Pancreas (tissue), 10 donors: ENCODE measurements around the gene PRAME. TPM values are rescaled to one million over a fixed set of nuclear protein-coding genes. Genes with fewer than 3 reads are reported as not detected.

Experiments
- ATAC-seq, 4 donors: fragments of 200-7000 bp; cut with Tn5 transposase; one replicate each; pipeline versions ENCODE4 v1.8.0 to v1.9.1; 2020; ENCODE audit warnings: mild to moderate bottlenecking in 4 of 4, moderate library complexity in 4 of 4
- DNase-seq, 6 donors: peaks; one replicate each; pipeline ENCODE4 v3.0.0-alpha.2; 2020
- FAIRE-seq: peaks from 2 replicates; lab custom pipeline; 2012; peaks lifted over from hg19 to GRCh38; lab: Jason Lieb, UNC
- H3K27ac ChIP-seq, 4 donors: fragments of 200-600 bp; sonication (generic); 1 replicate in 3 of 4; 2 replicates in 1 of 4; pipeline versions ENCODE4 v1.5.0 to v1.8.0; 2020
- H3K27me3 ChIP-seq, 4 donors: fragments of 200-600 bp; one replicate each; pipeline ENCODE4 v1.8.0; 2021
- H3K36me3 ChIP-seq, 3 donors: fragments of 200-600 bp; sonication (generic) in 1 of 3; one replicate each; pipeline versions ENCODE4 v1.5.0 to v1.8.0; 2020 to 2021
- H3K4me1 ChIP-seq, 3 donors: fragments of 200-600 bp; one replicate each; pipeline ENCODE4 v1.8.0; 2021
- H3K4me3 ChIP-seq, 4 donors: fragments of 200-600 bp; sonication (generic) in 2 of 4; one replicate each; pipeline versions ENCODE4 v1.5.0 to v1.8.0; 2020 to 2021
- H3K9me3 ChIP-seq, 4 donors: fragments of 200-600 bp; one replicate each; pipeline ENCODE4 v1.8.0; 2021
- CTCF ChIP-seq, 4 donors: fragments of 200-600 bp; sonication (generic) in 3 of 4; IDR thresholded peaks; one replicate each; pipeline versions ENCODE4 v1.5.0 to v1.8.0; 2021; ENCODE audit warnings: antibody characterized with exemption in 4 of 4
- WGBS, 2 donors: extraction: QIAGEN DNeasy Blood & Tissue Kit; methylation state at CpG; one replicate each; pipeline ENCODE4 v1.1.7; 2013; 5-methylcytosine and 5-hydroxymethylcytosine counted together
- intact Hi-C, 3 donors: fragments of 100-400 bp; cut with DNase I; formaldehyde crosslinking; loops; one replicate each; pipeline versions ENCODE4 v1.11.1 to v1.14.2; 2022
- polyA plus RNA-seq, 2 donors: library from polyadenylated mRNA; stranded (reverse); fragments of 200-250 nt; gene quantifications; one replicate each; pipeline ENCODE4 v1.2.3, GENCODE V29; 2013
- total RNA-seq, 6 donors: library from RNA; stranded (reverse); fragmentation: NEBNext Ultra II Directional in 4 of 6; extraction: Animal tissue kit (Norgen Biotek cat#: 25700) in 4 of 6; gene quantifications; one replicate each; pipeline versions ENCODE4 v1.2.1 to v1.2.4, GENCODE V29; 2021 to 2023
- donor health status: healthy with polysubstance abuse.
- donor health status: DM: no; HTN: no; CAD: no; lungs with moderate emphysema.
- donor health status: DM: no; HTN: no; CAD: no.
- donor health status: control.
- donor health status: control.
- donor health status: Bipolar disorder and iron deficiency.
- donor health status: DM: yes; HTN: yes; CAD: no.
- donor health status: DM: no; HTN: no; CAD: no.
- donor health status: DM: no; HTN: no; CAD: no.
- donor health status: DM: yes; HTN: yes; CAD: no.

PRAME gene
- total and polyA plus RNA-seq, 8 donors, result 1.6 TPM; not detected in 7

GRCh38 chr22:22565981-22566380, 6.9 kb upstream of the PRAME start:
- no peaks in the 10 kb centered on the region for H3K9me3 ChIP-seq
- ATAC-seq (no peak), DNase-seq (no peak), FAIRE-seq (no peak)
- H3K27ac ChIP-seq, result no peak overlapping the region
- H3K4me3 ChIP-seq, result no peak overlapping the region
- H3K36me3 ChIP-seq, result no peaks in the 10 kb centered on the region
- H3K4me1 ChIP-seq, result no peaks in the 10 kb centered on the region
- H3K27me3 ChIP-seq, result no peaks in the 10 kb centered on the region
- intact Hi-C loops, result no loop called here
- no peak for TF ChIP-seq CTCF (IDR thresholded peaks at IDR 0.05)
- 76 to 81% methylated on average over 2 of the region's 2 CpGs for WGBS, 2 donors

- Histone ChIP-seq H3K36me3 (no peaks in the 10 kb centered on the region), H3K4me1 (no peaks in the 10 kb centered on the region), H3K9me3 (no peaks in the 10 kb centered on the region), H3K27ac (no peak overlapping the region), H3K4me3 (no peak overlapping the region), H3K27me3 (no peaks in the 10 kb centered on the region)
- no peak for DNase-seq
- no peak for FAIRE-seq
- TF ChIP-seq CTCF (IDR thresholded peaks at IDR 0.05), result no peak
- intact Hi-C loops, result no loop called here
- no peak for ATAC-seq
- WGBS, 2 donors, result 73 to 88% methylated on average over 14 to 25 of the region's 25 CpGs
Observed at GRCh38 chr22:22558071-22558971, 744 bp downstream of the PRAME start.

GRCh38 chr22:22556995-22557925, 1.8 kb downstream of the PRAME start:
- no peaks in the 10 kb centered on the region for H3K4me1 ChIP-seq
- FAIRE-seq, result no peak
- DNase-seq, result no peak
- H3K36me3 ChIP-seq, result no peaks in the 10 kb centered on the region
- H3K27me3 ChIP-seq, result no peaks in the 10 kb centered on the region
- no peak for ATAC-seq
- WGBS, 2 donors, result 85 to 88% methylated on average over 38 of the region's 38 CpGs
- H3K27ac ChIP-seq, result no peak overlapping the region
- intact Hi-C loops, result no loop called here
- no peak for TF ChIP-seq CTCF (IDR thresholded peaks at IDR 0.05)
- H3K9me3 ChIP-seq, result no peaks in the 10 kb centered on the region
- H3K4me3 ChIP-seq, result no peak overlapping the region

- WGBS, 2 donors, result 82 to 83% methylated on average over 14 of the region's 14 CpGs
Observed at GRCh38 chr22:22556578-22556977, 2.5 kb downstream of the PRAME start.

More at GRCh38 chr22:22556578-22556977, 2.5 kb downstream of the PRAME start:
- no peak for FAIRE-seq
- intact Hi-C loops, result no loop called here
- Histone ChIP-seq H3K27ac (no peak overlapping the region), H3K4me1 (no peaks in the 10 kb centered on the region), H3K9me3 (no peaks in the 10 kb centered on the region), H3K27me3 (no peaks in the 10 kb centered on the region), H3K4me3 (no peak overlapping the region), H3K36me3 (no peaks in the 10 kb centered on the region)
- TF ChIP-seq CTCF (IDR thresholded peaks at IDR 0.05), result no peak
- no peak for ATAC-seq
- DNase-seq, result no peak
